ENCODE data around the gene MT1HL1.

The MT1HL1 gene

DNA sequence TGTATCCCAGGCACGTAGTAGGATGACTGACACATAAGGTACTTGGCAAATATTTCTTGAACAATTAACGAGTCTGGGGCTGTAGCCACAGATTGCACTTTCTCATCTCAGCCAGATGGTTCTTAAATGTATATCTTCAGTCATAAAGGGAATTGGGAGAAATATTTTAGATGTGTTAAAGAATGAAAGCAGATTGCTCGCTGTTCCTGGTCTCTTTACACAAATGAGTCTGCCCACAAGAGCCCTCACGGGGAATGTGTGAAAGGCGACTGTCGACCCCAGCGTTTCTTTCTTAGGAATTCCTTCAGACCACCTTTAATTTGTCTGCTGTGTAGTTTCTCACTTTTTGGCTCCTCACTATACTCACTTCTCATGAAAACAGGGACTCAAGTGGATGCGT is 725 bp downstream of the MT1HL1 start:
- TF ChIP-seq, protein P1, sequence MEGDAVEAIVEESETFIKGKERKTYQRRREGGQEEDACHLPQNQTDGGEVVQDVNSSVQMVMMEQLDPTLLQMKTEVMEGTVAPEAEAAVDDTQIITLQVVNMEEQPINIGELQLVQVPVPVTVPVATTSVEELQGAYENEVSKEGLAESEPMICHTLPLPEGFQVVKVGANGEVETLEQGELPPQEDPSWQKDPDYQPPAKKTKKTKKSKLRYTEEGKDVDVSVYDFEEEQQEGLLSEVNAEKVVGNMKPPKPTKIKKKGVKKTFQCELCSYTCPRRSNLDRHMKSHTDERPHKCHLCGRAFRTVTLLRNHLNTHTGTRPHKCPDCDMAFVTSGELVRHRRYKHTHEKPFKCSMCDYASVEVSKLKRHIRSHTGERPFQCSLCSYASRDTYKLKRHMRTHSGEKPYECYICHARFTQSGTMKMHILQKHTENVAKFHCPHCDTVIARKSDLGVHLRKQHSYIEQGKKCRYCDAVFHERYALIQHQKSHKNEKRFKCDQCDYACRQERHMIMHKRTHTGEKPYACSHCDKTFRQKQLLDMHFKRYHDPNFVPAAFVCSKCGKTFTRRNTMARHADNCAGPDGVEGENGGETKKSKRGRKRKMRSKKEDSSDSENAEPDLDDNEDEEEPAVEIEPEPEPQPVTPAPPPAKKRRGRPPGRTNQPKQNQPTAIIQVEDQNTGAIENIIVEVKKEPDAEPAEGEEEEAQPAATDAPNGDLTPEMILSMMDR (IDR thresholded peaks at IDR 0.05) = no peak

DNA sequence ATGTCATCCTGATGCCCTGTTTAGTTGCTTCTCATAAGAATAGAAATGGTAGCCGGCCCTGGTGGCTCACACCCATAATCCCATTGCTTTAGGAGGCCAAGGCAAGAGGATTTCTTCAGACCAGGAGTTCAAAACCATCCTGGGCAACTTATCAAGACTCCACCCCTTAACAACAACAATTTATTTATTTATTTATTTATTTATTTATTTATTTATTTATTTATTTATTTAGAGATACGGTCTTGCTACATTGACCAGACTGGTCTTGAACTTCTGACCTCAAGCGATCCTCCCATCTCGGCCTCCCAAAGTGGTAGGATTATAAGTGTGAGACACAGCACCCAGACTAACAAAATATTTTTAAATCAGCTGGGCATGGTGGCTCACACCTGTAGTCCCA is 4.0 kb downstream of the MT1HL1 start:
- TF ChIP-seq, protein P1 (IDR thresholded peaks at IDR 0.05) = no peak

DNA sequence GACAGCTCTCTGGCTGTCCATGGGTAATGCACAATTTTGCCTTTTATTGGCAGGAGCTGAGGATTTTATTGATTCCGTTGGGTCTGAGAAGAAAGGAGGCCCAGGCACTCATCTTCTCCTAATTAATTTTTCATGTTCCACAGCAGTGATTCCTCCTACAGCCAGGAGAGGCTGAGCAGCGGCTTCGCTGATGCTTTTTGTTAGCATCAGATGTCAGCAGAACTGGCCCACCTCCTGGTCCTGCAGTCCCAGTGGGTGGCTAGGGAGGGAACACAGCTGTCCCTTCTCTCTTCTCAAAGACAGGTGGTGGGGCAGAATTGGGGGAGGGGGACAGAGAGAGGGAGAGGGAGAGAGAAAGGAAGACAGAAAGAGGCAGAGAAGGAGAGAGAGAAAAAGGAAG is 5.7 kb downstream of the MT1HL1 start:
- TF ChIP-seq, protein P1 (IDR thresholded peaks at IDR 0.05) = no peak

DNA sequence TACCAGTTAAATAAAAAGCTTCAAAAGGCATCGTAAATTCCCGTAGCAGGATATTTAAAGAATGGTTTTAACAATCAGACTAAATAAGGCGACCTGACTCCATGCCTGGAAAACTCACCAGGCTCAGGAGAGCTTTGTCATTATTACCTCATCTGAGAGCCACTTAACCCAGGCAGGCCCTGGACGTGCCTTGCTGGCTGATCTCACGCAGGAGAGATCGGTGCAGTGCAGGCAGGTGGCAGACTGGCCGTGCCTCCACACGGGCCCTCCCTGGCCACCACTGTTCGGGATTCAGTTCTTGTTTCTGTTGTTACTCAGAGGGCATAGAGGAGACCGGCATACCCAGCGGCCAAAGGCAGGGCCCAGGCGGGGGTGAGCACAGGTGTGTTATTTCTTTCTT is 6.4 kb downstream of the MT1HL1 start:
- TF ChIP-seq, protein P1 (IDR thresholded peaks at IDR 0.05) = no peak

DNA sequence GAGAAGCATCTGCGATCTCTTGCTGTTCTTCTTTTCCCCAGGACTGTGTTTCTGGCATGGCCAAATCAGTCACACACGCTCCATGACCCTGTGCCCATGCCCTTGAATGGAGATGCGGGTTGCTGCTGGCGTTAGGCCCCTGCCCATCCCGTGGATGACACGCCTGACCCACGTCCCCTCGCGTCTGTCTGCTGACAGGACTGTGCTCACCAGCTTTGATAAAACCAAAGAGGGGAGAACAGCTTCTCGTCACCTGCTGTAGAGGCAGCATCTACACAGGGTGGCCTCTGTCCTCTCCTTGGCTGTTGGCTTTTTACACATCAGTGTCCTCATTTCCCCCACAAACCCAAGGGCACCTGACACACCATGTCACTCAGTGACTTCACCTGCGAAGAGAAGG is 6.9 kb downstream of the MT1HL1 start:
- TF ChIP-seq, protein P1 (IDR thresholded peaks at IDR 0.05) = no peak

DNA sequence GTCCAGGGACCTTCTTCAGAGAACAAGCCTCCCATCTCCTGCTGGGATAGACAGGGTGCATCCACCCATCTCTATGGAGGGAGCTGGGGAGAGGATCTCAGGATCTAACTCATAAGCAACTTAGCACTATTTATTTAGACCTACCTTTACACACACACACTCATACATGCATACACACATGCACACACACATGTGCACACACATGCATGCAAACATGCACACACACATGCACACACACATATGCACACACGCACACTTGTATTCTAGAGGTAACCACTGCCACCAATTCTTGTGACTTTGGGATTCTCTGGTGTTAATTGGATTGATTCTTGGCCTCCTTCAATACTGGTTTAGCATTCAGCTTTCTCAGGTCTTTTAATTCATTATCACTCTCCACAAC is 9.8 kb downstream of the MT1HL1 start:
- TF ChIP-seq, protein P1 (IDR thresholded peaks at IDR 0.05) = no peak

DNA sequence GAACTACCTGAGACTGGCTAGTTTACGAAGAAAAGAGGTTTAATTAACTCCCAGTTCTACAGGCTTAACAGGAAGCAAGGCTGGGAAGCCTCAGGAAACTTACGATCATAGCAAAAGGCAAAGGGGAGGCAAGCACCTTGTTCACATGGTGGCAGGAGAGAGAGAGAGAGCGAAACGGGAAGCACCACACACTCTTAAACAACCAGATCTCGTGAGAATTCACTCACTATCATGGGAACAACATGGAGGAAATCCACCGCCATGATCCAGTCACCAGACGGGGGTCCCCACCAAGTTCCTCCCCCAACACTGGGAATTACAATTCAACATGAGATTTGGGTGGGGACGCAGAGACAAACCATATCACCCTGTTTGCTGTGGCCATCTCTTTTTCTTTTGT is 11.8 kb downstream of the MT1HL1 start:
- TF ChIP-seq, protein P1 (IDR thresholded peaks at IDR 0.05) = no peak

DNA sequence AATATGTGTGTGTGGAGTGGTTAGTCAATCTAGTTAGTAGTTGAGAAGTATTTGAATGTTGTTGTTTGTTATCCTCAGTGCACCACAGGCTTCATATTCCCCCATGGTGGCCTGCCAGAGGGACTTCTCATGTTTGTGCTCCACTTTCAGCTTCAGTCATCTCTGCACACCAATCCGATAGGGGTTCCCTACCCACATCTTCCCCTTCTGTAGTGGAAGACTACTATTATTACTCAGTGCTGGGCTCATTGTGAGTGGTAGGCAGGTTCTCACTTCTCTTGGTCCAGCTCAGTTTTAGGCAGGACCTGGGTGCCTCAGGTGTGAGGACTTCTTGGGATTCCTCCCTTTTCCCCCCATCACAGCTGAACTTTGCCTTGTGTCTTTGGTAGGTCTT is 14.2 kb downstream of the MT1HL1 start:
- TF ChIP-seq, protein P1 (IDR thresholded peaks at IDR 0.05) = no peak
